A549 (cell line): ENCODE measurements around the gene ADCY3. TPM values are rescaled to one million over a fixed set of nuclear protein-coding genes. Genes with fewer than 3 reads are reported as not detected.
A peak's percentile ranks its signal among the peaks of the same experiment; 100 is the strongest.

Experiments
- ATAC-seq, 2 experiments: fragments of 200-7000 bp in 1 of 2; fragments of >200 bp in 1 of 2; cut with Nextera tagmentation in 1 of 2; cut with Tn5 transposase in 1 of 2; 3 replicates each; pipeline versions ENCODE4 v1.8.0 to v1.9.1; 2018 to 2020; ENCODE audit warnings: mild to moderate bottlenecking in 1 of 2, moderate library complexity in 1 of 2
- CTCF ChIA-PET: fragments of 300-600 bp; sonication (Branson Sonifier 250); formaldehyde crosslinking; extraction: SDS; loops from one replicate; lab custom pipeline; 2021; ENCODE audit warnings: antibody characterized with exemption, inconsistent platforms; lab: Yijun Ruan, JAX
- POLR2A ChIA-PET: fragments of 350-600 bp; formaldehyde crosslinking; extraction: SDS; loops from one replicate; lab custom pipeline; 2021; ENCODE audit warnings: antibody characterized with exemption, inconsistent platforms; lab: Yijun Ruan, JAX
- DNase-seq, 2 experiments: peaks; one replicate each; pipeline versions ENCODE4 v3.0.0 to v3.0.0-alpha.2; 2011 to 2016; ENCODE audit warnings: low read depth in 1 of 2, low spot score in 1 of 2
- FAIRE-seq: peaks from 2 replicates; lab custom pipeline; 2011; peaks lifted over from hg19 to GRCh38; lab: Jason Lieb, UNC
- H3K27ac ChIP-seq, 2 experiments: fragments of >200 bp; sonication (Bioruptor Twin); formaldehyde crosslinking; 3 replicates each; pipeline ENCODE4 v1.5.1; 2016 to 2017
- H3K4me1 ChIP-seq: fragments of >200 bp; sonication (Bioruptor Twin); formaldehyde crosslinking; 3 replicates; pipeline ENCODE4 v1.6.1; 2016
- H3K4me2 ChIP-seq: fragments of >200 bp; sonication (Bioruptor Twin); formaldehyde crosslinking; 3 replicates; pipeline ENCODE4 v1.6.1; 2016
- H3K4me3 ChIP-seq: fragments of >200 bp; sonication (Bioruptor Twin); formaldehyde crosslinking; 3 replicates; pipeline ENCODE4 v1.5.1; 2016
- H3K9me3 ChIP-seq: fragments of >200 bp; sonication (Bioruptor Twin); formaldehyde crosslinking; 3 replicates; pipeline ENCODE4 v1.6.1; 2016
- CBX8 ChIP-seq: fragments of 200-600 bp; sonication (generic); IDR thresholded peaks from 2 replicates; pipeline ENCODE4 v1.6.1; 2016
- CHD4 ChIP-seq: fragments of 200-600 bp; sonication (generic); IDR thresholded peaks from 2 replicates; pipeline ENCODE4 v1.6.1; 2016; ENCODE audit warnings: antibody characterized with exemption, mild to moderate bottlenecking, borderline replicate concordance
- EHMT2 ChIP-seq: fragments of 200-600 bp; sonication (generic); IDR thresholded peaks from 2 replicates; pipeline ENCODE4 v1.6.1; 2016; ENCODE audit warnings: antibody characterized with exemption, low read depth, mild to moderate bottlenecking, moderate library complexity
- EP300 ChIP-seq, 2 experiments: fragments of >200 bp; sonication (Bioruptor Twin); formaldehyde crosslinking; IDR thresholded peaks; 2 replicates in 1 of 2; 3 replicates in 1 of 2; pipeline ENCODE4 v1.6.1; 2016 to 2017
- ESRRA ChIP-seq: fragments of 150-350 bp; IDR thresholded peaks from 2 replicates; pipeline ENCODE4 v1.6.1; 2014; ENCODE audit warnings: mild to moderate bottlenecking, low read length, borderline replicate concordance
- FOSL2 ChIP-seq, 2 experiments: fragments of 450-650 bp in 1 of 2; fragments of >200 bp in 1 of 2; sonication (Bioruptor Twin) in 1 of 2; formaldehyde crosslinking; IDR thresholded peaks; 2 replicates each; pipeline versions ENCODE4 v1.5.0 to v1.6.1; 2016 to 2020; ENCODE audit warnings: mild to moderate bottlenecking in 1 of 2, moderate library complexity in 1 of 2
- GATA3 ChIP-seq: IDR thresholded peaks from 2 replicates; pipeline ENCODE4 v1.6.1; 2012; ENCODE audit warnings: borderline replicate concordance
- HDAC2 ChIP-seq: fragments of 200-600 bp; sonication (generic); IDR thresholded peaks from 2 replicates; pipeline ENCODE4 v1.6.1; 2016
- HEYL ChIP-seq: fragments of 250-450 bp; sonication (Bioruptor Pico); IDR thresholded peaks from 2 replicates; pipeline ENCODE4 v1.8.0; 2021; ENCODE audit warnings: mild to moderate bottlenecking, moderate library complexity
- HOXA7 ChIP-seq: fragments of 250-450 bp; sonication (Bioruptor Pico); IDR thresholded peaks from 2 replicates; pipeline ENCODE4 v1.5.0; 2020; ENCODE audit warnings: mild to moderate bottlenecking, moderate library complexity
- HOXB13 ChIP-seq: fragments of 250-450 bp; sonication (Bioruptor Pico); IDR thresholded peaks from 2 replicates; pipeline ENCODE4 v1.5.0; 2020; ENCODE audit warnings: low read depth, mild to moderate bottlenecking, moderate library complexity
- JUN ChIP-seq, 2 experiments: fragments of >200 bp; sonication (Bioruptor Twin); formaldehyde crosslinking; IDR thresholded peaks; 2 replicates in 1 of 2; 3 replicates in 1 of 2; pipeline ENCODE4 v1.6.1; 2016 to 2017
- KDM1A ChIP-seq: fragments of 200-600 bp; sonication (generic); IDR thresholded peaks from 2 replicates; pipeline ENCODE4 v1.6.1; 2016; ENCODE audit warnings: low read depth, mild to moderate bottlenecking
- MYC ChIP-seq: IDR thresholded peaks from 2 replicates; pipeline ENCODE4 v1.6.1; 2012; ENCODE audit warnings: mild to moderate bottlenecking, inconsistent platforms, low read length, improper control_type of control experiment, borderline replicate concordance
- NFE2L2 ChIP-seq: fragments of 150-350 bp; conservative IDR thresholded peaks from 2 replicates; pipeline ENCODE4 v1.6.1; 2014; ENCODE audit warnings: low read length
- NR3C1 ChIP-seq: fragments of >200 bp; sonication (Bioruptor Twin); formaldehyde crosslinking; IDR thresholded peaks from 3 replicates; pipeline ENCODE4 v1.6.1; 2017
- POLR2AphosphoS2 ChIP-seq: conservative IDR thresholded peaks from 2 replicates; pipeline ENCODE4 v1.6.1; 2012; ENCODE audit warnings: low read length, improper control_type of control experiment, inconsistent platforms
- RARB ChIP-seq: fragments of 250-450 bp; sonication (Bioruptor Pico); IDR thresholded peaks from 2 replicates; pipeline ENCODE4 v1.8.0; 2021; ENCODE audit warnings: mild to moderate bottlenecking, moderate library complexity
- RFX5 ChIP-seq: fragments of 450-650 bp; IDR thresholded peaks from 2 replicates; pipeline ENCODE4 v1.7.1; 2014; ENCODE audit warnings: antibody characterized with exemption, mild to moderate bottlenecking, moderate library complexity
- RNF2 ChIP-seq: fragments of 200-600 bp; sonication (generic); IDR thresholded peaks from 2 replicates; pipeline ENCODE4 v1.6.1; 2016; ENCODE audit warnings: low read depth, mild to moderate bottlenecking, antibody characterized with exemption, moderate library complexity, borderline replicate concordance
- SMC3 ChIP-seq: fragments of >200 bp; sonication (Bioruptor Twin); formaldehyde crosslinking; IDR thresholded peaks from 3 replicates; pipeline ENCODE4 v1.6.1; 2018; ENCODE audit warnings: inconsistent platforms
- TFCP2L1 ChIP-seq: fragments of 250-450 bp; sonication (Bioruptor Pico); IDR thresholded peaks from 2 replicates; pipeline ENCODE4 v1.5.0; 2021; ENCODE audit warnings: mild to moderate bottlenecking
- TP53 ChIP-seq: fragments of 250-450 bp; sonication (Bioruptor Pico); IDR thresholded peaks from 2 replicates; pipeline ENCODE4 v1.5.0; 2021; ENCODE audit warnings: mild to moderate bottlenecking, moderate library complexity
- ZFP36 ChIP-seq: fragments of 450-650 bp; IDR thresholded peaks from 2 replicates; pipeline ENCODE4 v1.6.1; 2014; ENCODE audit warnings: borderline replicate concordance; ENCODE audit not compliant: partially characterized antibody
- WGBS: methylation state at CpG from one replicate; pipeline ENCODE4 v1.1.6; 2017; ENCODE audit errors: missing lambda C conversion rate; 5-methylcytosine and 5-hydroxymethylcytosine counted together
- polyA plus RNA-seq, 4 experiments: library from polyadenylated mRNA; depleted of rRNA in 3 of 4; stranded (reverse); fragments of >200 nt; fragmentation: RNase III in 1 of 4; extraction: RNeasy Plus Mini Kit Qiagen cat#74134 plus additional on column Dnase treatment in 1 of 4; gene quantifications; 2 replicates in 3 of 4; 3 replicates in 1 of 4; pipeline ENCODE4 v1.2.3, GENCODE V29; 2011 to 2017
- TF ChIP-seq, protein P1 (sequence below): IDR thresholded peaks from 2 replicates; pipeline ENCODE4 v1.6.1; 2012
- TF ChIP-seq, protein P2 (sequence below): fragments of 250-450 bp; sonication (Bioruptor Pico); IDR thresholded peaks from 2 replicates; pipeline ENCODE4 v1.5.0; 2021; ENCODE audit warnings: mild to moderate bottlenecking, moderate library complexity, borderline replicate concordance
- TF ChIP-seq, protein P3 (sequence below): IDR thresholded peaks from 2 replicates; pipeline ENCODE4 v1.6.1; 2012; ENCODE audit warnings: low read depth, borderline replicate concordance
- TF ChIP-seq, protein P4 (sequence below): fragments of >200 bp; sonication (Bioruptor Twin); formaldehyde crosslinking; IDR thresholded peaks from 2 replicates; pipeline ENCODE4 v1.6.1; 2016
- TF ChIP-seq, protein P5 (sequence below): fragments of 150-350 bp; IDR thresholded peaks from 2 replicates; pipeline ENCODE4 v1.6.1; 2014; ENCODE audit warnings: low read depth, mild to moderate bottlenecking, low read length

The ADCY3 gene
- polyA plus RNA-seq, 2 of the 4 experiments (the other 2 are of a cell fraction) = 37.4 to 65.4 TPM

DNA sequence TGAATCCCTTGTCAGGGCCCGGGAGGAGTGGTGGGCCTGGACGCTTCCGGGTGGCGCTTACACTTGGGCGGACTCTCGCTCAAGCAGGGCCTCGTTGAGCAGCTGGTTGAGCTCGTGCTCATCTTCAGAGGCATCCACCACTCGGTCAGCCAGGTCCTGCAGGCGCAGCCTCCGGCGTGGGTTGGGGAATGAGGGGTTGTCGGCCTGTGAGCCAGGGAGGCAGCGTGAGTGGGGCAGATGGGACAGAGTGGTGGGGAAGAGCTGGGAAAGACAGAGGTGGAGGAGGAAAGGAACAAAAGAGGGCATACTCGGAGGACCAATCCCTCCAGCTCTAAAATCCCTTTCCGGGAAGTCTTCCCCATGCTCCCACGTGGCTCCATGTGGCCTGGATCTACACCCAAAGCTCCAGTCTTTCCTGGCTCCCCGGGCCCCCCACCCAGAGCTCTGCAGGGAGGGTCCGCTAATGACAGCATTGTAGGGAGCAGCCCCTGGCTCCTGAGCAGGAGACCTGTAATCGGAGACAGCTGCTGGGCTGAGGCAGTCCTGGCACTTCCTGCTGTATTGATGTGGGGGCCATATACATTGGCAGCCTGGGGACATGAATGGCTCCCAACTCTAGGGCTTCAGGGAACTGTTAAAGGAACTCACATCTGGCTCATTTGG lies 85.2 kb downstream of the ADCY3 start:
- POLR2A ChIA-PET = no interaction called here
- CTCF ChIA-PET = interaction anchor here (0.9 to 2.0 kb wide), 3 partner anchors 11 to 425 kb away, joined by 3 to 13 read pairs (median 4); no protein-coding TSS in a partner anchor
- DNase-seq = no peak
- no peak for TF ChIP-seq FOSL2 (IDR thresholded peaks at IDR 0.05)
- no peak for TF ChIP-seq FOSL2 (CRISPR knock-in tag; IDR thresholded peaks at IDR 0.05)
- TF ChIP-seq EHMT2 = no peak
- TF ChIP-seq MYC = no peak
- TF ChIP-seq RFX5 = no peak
- Histone ChIP-seq H3K27ac (no peak overlapping the region), H3K4me2 (no peak overlapping the region), H3K9me3 (no peaks in the 10 kb centered on the region), H3K4me3 (no peak overlapping the region), H3K4me1 (no peaks in the 10 kb centered on the region)
- WGBS = 96% methylated on average over 19 of the region's 20 CpGs
- FAIRE-seq = no peak
- ATAC-seq = no peak

DNA sequence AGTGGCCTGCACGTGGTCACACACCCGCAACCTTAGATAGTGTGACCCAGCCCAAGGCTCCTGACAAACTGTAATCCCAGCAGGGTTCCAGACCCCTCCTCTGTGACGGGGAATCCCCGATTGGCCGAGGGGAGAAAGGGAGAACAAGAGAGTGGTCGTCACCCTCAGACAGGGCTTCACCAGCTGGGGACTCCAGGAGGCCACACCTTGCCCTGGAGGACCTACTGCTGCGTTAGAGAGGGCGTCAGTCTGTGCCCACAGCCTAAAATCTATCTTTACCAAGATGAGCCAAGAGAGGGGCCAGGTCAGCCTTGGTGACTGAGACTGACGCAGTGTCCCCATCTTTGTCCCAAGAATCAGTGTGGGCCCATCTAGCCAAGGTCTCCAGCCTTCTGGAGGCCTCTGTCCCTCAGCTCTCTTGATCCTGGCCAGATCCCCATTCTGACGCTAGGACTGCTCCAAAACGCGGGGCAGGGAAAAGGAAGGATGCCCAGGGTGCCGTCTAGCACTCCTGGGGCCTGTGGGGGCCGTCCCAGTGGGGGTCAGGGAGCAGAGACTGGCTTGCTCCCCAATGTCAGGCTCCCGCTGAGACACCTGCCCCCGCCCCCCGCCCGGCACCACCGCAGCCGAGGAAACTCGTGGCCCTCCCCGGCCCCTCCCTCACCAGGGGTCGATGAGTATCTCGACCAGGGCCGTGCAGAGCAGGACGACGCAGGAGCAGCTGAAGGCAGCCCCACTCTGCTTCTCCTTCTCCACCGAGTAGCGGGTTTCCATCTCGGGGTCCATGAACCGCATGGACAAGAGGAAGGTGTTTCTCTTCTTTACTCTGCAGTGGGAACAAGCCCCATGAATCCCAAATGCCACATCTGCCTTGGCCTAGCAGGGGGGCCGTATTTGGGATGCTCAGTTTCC lies 86.0 kb downstream of the ADCY3 start:
- 90% methylated on average over 25 of the region's 32 CpGs for WGBS

DNA sequence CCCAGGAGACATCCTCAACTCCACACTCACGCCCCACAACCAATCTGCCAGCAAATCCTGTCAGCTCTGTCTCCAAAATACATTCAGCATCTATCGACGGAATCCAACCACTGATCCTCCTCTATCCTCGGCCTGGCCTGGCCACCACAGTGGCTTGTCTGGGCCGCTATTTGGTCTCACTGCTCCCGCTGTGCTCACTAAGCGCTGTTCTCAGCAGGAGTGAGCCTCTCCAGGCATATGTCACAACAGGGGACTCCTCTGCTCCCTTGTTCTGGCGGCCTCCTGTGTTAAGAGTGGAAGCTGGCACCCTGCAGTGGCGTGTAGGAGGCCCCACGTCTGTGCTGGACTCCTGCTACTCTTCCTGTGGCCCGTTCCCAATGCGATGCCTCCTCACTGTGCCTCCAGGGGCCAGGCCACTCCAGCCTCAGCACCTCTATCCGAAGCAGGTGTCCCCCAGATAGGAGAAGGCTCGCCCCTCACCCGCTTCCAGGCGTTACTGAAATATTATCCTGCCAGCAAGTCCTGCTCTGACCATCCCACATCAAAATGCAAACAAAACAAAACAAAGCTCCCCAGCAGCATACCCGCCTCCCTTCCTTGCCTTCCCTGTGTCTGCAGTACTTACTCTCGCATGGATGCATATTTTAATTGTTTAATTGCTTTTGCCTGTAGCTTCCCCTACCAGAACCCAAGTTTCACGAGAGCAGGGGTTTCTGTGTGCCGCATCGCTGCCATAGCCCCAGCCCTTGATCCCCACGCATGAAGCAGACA lies 86.9 kb downstream of the ADCY3 start:
- DNase-seq (no peak), FAIRE-seq (no peak), ATAC-seq (peak in 1 of 2 experiments; percentile 11; a peak in 2 of 6 replicates)
- TF ChIP-seq, protein P1, sequence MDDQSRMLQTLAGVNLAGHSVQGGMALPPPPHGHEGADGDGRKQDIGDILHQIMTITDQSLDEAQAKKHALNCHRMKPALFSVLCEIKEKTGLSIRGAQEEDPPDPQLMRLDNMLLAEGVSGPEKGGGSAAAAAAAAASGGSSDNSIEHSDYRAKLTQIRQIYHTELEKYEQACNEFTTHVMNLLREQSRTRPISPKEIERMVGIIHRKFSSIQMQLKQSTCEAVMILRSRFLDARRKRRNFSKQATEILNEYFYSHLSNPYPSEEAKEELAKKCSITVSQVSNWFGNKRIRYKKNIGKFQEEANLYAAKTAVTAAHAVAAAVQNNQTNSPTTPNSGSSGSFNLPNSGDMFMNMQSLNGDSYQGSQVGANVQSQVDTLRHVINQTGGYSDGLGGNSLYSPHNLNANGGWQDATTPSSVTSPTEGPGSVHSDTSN = no peak
- TF ChIP-seq CHD4 (no peak), HOXB13 (CRISPR knock-in tag) (no peak), SMC3 (no peak), GATA3 (no peak), EP300 (IDR thresholded peaks at IDR 0.05) (no peak), TFCP2L1 (CRISPR knock-in tag) (no peak), NFE2L2 (no peak), RARB (no peak), HEYL (CRISPR knock-in tag) (no peak)
- TF ChIP-seq, protein P2, sequence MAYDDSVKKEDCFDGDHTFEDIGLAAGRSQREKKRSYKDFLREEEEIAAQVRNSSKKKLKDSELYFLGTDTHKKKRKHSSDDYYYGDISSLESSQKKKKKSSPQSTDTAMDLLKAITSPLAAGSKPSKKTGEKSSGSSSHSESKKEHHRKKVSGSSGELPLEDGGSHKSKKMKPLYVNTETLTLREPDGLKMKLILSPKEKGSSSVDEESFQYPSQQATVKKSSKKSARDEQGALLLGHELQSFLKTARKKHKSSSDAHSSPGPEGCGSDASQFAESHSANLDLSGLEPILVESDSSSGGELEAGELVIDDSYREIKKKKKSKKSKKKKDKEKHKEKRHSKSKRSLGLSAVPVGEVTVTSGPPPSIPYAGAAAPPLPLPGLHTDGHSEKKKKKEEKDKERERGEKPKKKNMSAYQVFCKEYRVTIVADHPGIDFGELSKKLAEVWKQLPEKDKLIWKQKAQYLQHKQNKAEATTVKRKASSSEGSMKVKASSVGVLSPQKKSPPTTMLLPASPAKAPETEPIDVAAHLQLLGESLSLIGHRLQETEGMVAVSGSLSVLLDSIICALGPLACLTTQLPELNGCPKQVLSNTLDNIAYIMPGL (CRISPR knock-in tag) = no peak
- TF ChIP-seq, protein P3, sequence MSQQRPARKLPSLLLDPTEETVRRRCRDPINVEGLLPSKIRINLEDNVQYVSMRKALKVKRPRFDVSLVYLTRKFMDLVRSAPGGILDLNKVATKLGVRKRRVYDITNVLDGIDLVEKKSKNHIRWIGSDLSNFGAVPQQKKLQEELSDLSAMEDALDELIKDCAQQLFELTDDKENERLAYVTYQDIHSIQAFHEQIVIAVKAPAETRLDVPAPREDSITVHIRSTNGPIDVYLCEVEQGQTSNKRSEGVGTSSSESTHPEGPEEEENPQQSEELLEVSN = no peak
- Histone ChIP-seq H3K4me2 (no peak overlapping the region), H3K4me3 (no peak overlapping the region), H3K4me1 (no peaks in the 10 kb centered on the region), H3K27ac (no peak overlapping the region), H3K9me3 (no peaks in the 10 kb centered on the region)
- ChIA-PET POLR2A (no interaction called here), CTCF (interaction anchor here (0.9 to 1.5 kb wide), 5 partner anchors 8 to 425 kb away, joined by 3 read pairs; no protein-coding TSS in a partner anchor)
- 91% methylated on average over 22 of the region's 22 CpGs for WGBS

More for the DNA sequence above, 86.0 kb downstream of the ADCY3 start:
- TF ChIP-seq EP300 (IDR thresholded peaks at IDR 0.05) = no peak
- no peak for TF ChIP-seq HDAC2
- TF ChIP-seq ZFP36 = no peak
- no peak for TF ChIP-seq NR3C1
- TF ChIP-seq ESRRA = no peak
- TF ChIP-seq HOXA7 = no peak
- TF ChIP-seq CBX8 = no peak
- TF ChIP-seq, protein P4, sequence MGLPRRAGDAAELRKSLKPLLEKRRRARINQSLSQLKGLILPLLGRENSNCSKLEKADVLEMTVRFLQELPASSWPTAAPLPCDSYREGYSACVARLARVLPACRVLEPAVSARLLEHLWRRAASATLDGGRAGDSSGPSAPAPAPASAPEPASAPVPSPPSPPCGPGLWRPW = no peak
- no peak for TF ChIP-seq HOXB13 (CRISPR knock-in tag)
- no peak for TF ChIP-seq POLR2AphosphoS2
- no peak for TF ChIP-seq HEYL (CRISPR knock-in tag)
- no peak for TF ChIP-seq KDM1A
- TF ChIP-seq JUN (IDR thresholded peaks at IDR 0.05) = no peak
- TF ChIP-seq TP53 (CRISPR knock-in tag) = no peak
- no peak for TF ChIP-seq RNF2
- TF ChIP-seq, protein P5, sequence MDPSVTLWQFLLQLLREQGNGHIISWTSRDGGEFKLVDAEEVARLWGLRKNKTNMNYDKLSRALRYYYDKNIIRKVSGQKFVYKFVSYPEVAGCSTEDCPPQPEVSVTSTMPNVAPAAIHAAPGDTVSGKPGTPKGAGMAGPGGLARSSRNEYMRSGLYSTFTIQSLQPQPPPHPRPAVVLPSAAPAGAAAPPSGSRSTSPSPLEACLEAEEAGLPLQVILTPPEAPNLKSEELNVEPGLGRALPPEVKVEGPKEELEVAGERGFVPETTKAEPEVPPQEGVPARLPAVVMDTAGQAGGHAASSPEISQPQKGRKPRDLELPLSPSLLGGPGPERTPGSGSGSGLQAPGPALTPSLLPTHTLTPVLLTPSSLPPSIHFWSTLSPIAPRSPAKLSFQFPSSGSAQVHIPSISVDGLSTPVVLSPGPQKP = no peak
- TF ChIP-seq EHMT2 = no peak
- TF ChIP-seq MYC = no peak
- Histone ChIP-seq H3K27ac (no peak overlapping the region), H3K4me1 (no peaks in the 10 kb centered on the region), H3K4me3 (no peak overlapping the region), H3K9me3 (no peaks in the 10 kb centered on the region), H3K4me2 (no peak overlapping the region)
- DNase-seq = no peak
- CTCF ChIA-PET = interaction anchor here (0.9 to 2.0 kb wide), 5 partner anchors 10 to 426 kb away, joined by 3 to 13 read pairs (median 3); no protein-coding TSS in a partner anchor
- ATAC-seq = no peak
- POLR2A ChIA-PET = no interaction called here
- FAIRE-seq = no peak
